Renal cortex interstitium (tissue), 11 donors: ENCODE results near the gene NOP16. TPM values are rescaled to one million over a fixed set of nuclear protein-coding genes. Genes with fewer than 3 reads are reported as not detected.
"Not testable (repeated sequence)": the region's sequence is repeated elsewhere in the genome, so short reads cannot be mapped to it uniquely, and the experiment has no call there.

Source experiments
- DNase-seq, 11 donors: peaks; one replicate each; pipeline ENCODE4 v3.0.0-alpha.2; 2013; ENCODE audit warnings: low read depth in 9 of 11, low spot score in 4 of 11; ENCODE audit errors: extremely low read depth in 1 of 11
- polyA plus RNA-seq, 3 donors: library from polyadenylated mRNA; unstranded; fragments of 120-200 nt; gene quantifications; one replicate each; pipeline ENCODE4 v1.2.1, GENCODE V29; 2013; ENCODE audit not compliant: insufficient read length in 3 of 3

Gene NOP16
- polyA plus RNA-seq, 3 donors, result 28.1 to 32.4 (median 28.5) TPM

GRCh38 chr5:176415240-176415951, 27.0 kb upstream of the NOP16 start:
- peak in 2 of 11 donors; percentile 6 to 11 for DNase-seq

- no peak for DNase-seq
These were observed 26.3 kb upstream of the NOP16 start for GRCh38 chr5:176414704-176415103.

GRCh38 chr5:176413709-176414191, 25.4 kb upstream of the NOP16 start:
- no peak for DNase-seq

- DNase-seq, result no peak
These were observed 24.8 kb upstream of the NOP16 start for GRCh38 chr5:176413255-176413565.

- DNase-seq, result no peak
These were observed 24.3 kb upstream of the NOP16 start for GRCh38 chr5:176412517-176413254.

GRCh38 chr5:176410486-176411180, 22.2 kb upstream of the NOP16 start:
- no peak for DNase-seq

- DNase-seq, result no peak
These were observed 21.4 kb upstream of the NOP16 start for GRCh38 chr5:176409765-176410164.

- DNase-seq, result no peak
These were observed 20.2 kb upstream of the NOP16 start for GRCh38 chr5:176408590-176408989.

GRCh38 chr5:176408252-176408573, 19.8 kb upstream of the NOP16 start:
- DNase-seq, result not testable (repeated sequence)

GRCh38 chr5:176407456-176408251, 19.3 kb upstream of the NOP16 start:
- DNase-seq, result no peak

GRCh38 chr5:176406436-176407052, 18.1 kb upstream of the NOP16 start:
- no peak for DNase-seq

GRCh38 chr5:176405656-176406435, 17.4 kb upstream of the NOP16 start:
- DNase-seq, result no peak

- no peak for DNase-seq
These were observed 13.1 kb upstream of the NOP16 start for GRCh38 chr5:176401281-176402205.

GRCh38 chr5:176400382-176401156, 12.2 kb upstream of the NOP16 start:
- DNase-seq, result no peak

GRCh38 chr5:176397736-176398420, 9.5 kb upstream of the NOP16 start:
- no peak for DNase-seq

GRCh38 chr5:176396330-176396729, 7.9 kb upstream of the NOP16 start:
- peak in 1 of 11 donors; percentile 21 for DNase-seq
